Pancreas (tissue), 10 donors: ENCODE results near the gene CYP4F8. TPM values are rescaled to one million over a fixed set of nuclear protein-coding genes. Genes with fewer than 3 reads are reported as not detected.

Experiments
- ATAC-seq, 4 donors: fragments of 200-7000 bp; cut with Tn5 transposase; one replicate each; pipeline versions ENCODE4 v1.8.0 to v1.9.1; 2020; ENCODE audit warnings: mild to moderate bottlenecking in 4 of 4, moderate library complexity in 4 of 4
- DNase-seq, 6 donors: peaks; one replicate each; pipeline ENCODE4 v3.0.0-alpha.2; 2020
- FAIRE-seq: peaks from 2 replicates; lab custom pipeline; 2012; peaks lifted over from hg19 to GRCh38; lab: Jason Lieb, UNC
- H3K27ac ChIP-seq, 4 donors: fragments of 200-600 bp; sonication (generic); 1 replicate in 3 of 4; 2 replicates in 1 of 4; pipeline versions ENCODE4 v1.5.0 to v1.8.0; 2020
- H3K27me3 ChIP-seq, 4 donors: fragments of 200-600 bp; one replicate each; pipeline ENCODE4 v1.8.0; 2021
- H3K36me3 ChIP-seq, 3 donors: fragments of 200-600 bp; sonication (generic) in 1 of 3; one replicate each; pipeline versions ENCODE4 v1.5.0 to v1.8.0; 2020 to 2021
- H3K4me1 ChIP-seq, 3 donors: fragments of 200-600 bp; one replicate each; pipeline ENCODE4 v1.8.0; 2021
- H3K4me3 ChIP-seq, 4 donors: fragments of 200-600 bp; sonication (generic) in 2 of 4; one replicate each; pipeline versions ENCODE4 v1.5.0 to v1.8.0; 2020 to 2021
- H3K9me3 ChIP-seq, 4 donors: fragments of 200-600 bp; one replicate each; pipeline ENCODE4 v1.8.0; 2021
- CTCF ChIP-seq, 4 donors: fragments of 200-600 bp; sonication (generic) in 3 of 4; IDR thresholded peaks; one replicate each; pipeline versions ENCODE4 v1.5.0 to v1.8.0; 2021; ENCODE audit warnings: antibody characterized with exemption in 4 of 4
- WGBS, 2 donors: extraction: QIAGEN DNeasy Blood & Tissue Kit; methylation state at CpG; one replicate each; pipeline ENCODE4 v1.1.7; 2013; 5-methylcytosine and 5-hydroxymethylcytosine counted together
- intact Hi-C, 3 donors: fragments of 100-400 bp; cut with DNase I; formaldehyde crosslinking; loops; one replicate each; pipeline versions ENCODE4 v1.11.1 to v1.14.2; 2022
- polyA plus RNA-seq, 2 donors: library from polyadenylated mRNA; stranded (reverse); fragments of 200-250 nt; gene quantifications; one replicate each; pipeline ENCODE4 v1.2.3, GENCODE V29; 2013
- total RNA-seq, 6 donors: library from RNA; stranded (reverse); fragmentation: NEBNext Ultra II Directional in 4 of 6; extraction: Animal tissue kit (Norgen Biotek cat#: 25700) in 4 of 6; gene quantifications; one replicate each; pipeline versions ENCODE4 v1.2.1 to v1.2.4, GENCODE V29; 2021 to 2023
- donor health status: healthy with polysubstance abuse.
- donor health status: DM: no; HTN: no; CAD: no; lungs with moderate emphysema.
- donor health status: DM: no; HTN: no; CAD: no.
- donor health status: control.
- donor health status: control.
- donor health status: Bipolar disorder and iron deficiency.
- donor health status: DM: yes; HTN: yes; CAD: no.
- donor health status: DM: no; HTN: no; CAD: no.
- donor health status: DM: no; HTN: no; CAD: no.
- donor health status: DM: yes; HTN: yes; CAD: no.

CYP4F8 gene
- total and polyA plus RNA-seq, 8 donors, result not detected

DNA sequence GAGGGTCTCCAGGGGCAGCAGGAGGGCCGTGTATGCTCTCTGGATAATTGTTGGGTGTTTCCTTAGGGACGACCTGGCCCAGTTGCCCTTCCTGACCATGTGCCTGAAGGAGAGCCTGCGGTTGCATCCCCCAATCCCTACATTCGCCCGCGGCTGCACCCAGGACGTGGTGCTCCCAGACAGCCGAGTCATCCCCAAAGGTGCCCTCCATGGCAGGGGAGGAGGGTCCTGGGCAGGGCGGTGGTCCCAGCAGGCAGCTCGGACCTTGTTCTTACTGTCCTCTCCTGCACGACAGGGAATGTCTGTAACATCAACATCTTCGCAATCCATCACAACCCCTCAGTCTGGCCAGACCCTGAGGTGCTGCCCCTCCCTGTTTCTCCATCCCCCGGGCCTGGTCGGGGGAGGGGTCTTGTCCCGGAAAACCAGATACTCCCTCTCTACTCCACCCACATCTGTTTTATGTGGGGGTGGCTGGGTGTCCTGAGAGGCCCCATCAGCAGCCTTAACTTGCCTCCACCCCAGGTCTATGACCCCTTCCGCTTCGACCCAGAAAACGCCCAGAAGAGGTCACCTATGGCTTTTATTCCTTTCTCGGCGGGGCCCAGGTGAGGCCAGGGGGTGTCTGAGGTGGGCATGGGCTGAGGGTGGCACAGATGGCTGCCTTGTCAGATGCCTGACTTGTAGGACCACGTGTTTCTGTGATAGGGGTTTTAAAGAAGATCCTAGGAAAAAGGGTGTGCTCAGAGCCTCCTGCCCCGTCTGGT, 13.4 kb downstream of the CYP4F8 start:
- H3K27me3 ChIP-seq, result peaks cover 0 to 9% (median 4%) of the 10 kb centered on the region in 4 donors
- H3K36me3 ChIP-seq, result no peaks in the 10 kb centered on the region
- H3K9me3 ChIP-seq, result no peaks in the 10 kb centered on the region
- DNase-seq (no peak), FAIRE-seq (no peak), ATAC-seq (no peak)
- no peak overlapping the region for H3K4me3 ChIP-seq
- 36 to 39% methylated on average over 19 to 22 of the region's 22 CpGs for WGBS, 2 donors
- intact Hi-C loops, result loop anchor here in 1 of 3 donors (10.0 kb wide), 1 partner anchor 246 kb away; no protein-coding TSS in a partner anchor
- H3K4me1 ChIP-seq, result no peaks in the 10 kb centered on the region
- no peak overlapping the region for H3K27ac ChIP-seq
- no peak for TF ChIP-seq CTCF (IDR thresholded peaks at IDR 0.05)

- Histone ChIP-seq H3K36me3 (no peaks in the 10 kb centered on the region), H3K9me3 (no peaks in the 10 kb centered on the region), H3K27ac (no peak overlapping the region), H3K4me1 (no peaks in the 10 kb centered on the region), H3K27me3 (peaks cover 0 to 8% (median 4%) of the 10 kb centered on the region in 4 donors), H3K4me3 (no peak overlapping the region)
- peak; percentile 89 to 97 (median 96) for TF ChIP-seq CTCF (IDR thresholded peaks at IDR 0.05)
- FAIRE-seq, result no peak
- WGBS, 2 donors, result 9 to 17% methylated on average over 25 of the region's 25 CpGs
- intact Hi-C loops, result loop anchor here in 1 of 3 donors (10.0 kb wide), 1 partner anchor 246 kb away; no protein-coding TSS in a partner anchor
- DNase-seq, result peak; percentile 63 to 99 (median 88)
- peak; percentile 96 to 100 (median 100) for ATAC-seq
Measured at GRCh38 chr19:15629003-15629880, 14.2 kb downstream of the CYP4F8 start.

- no peaks in the 10 kb centered on the region for H3K9me3 ChIP-seq
- no peak for TF ChIP-seq CTCF (IDR thresholded peaks at IDR 0.05)
- peak; percentile 23 for FAIRE-seq
- H3K36me3 ChIP-seq, result no peaks in the 10 kb centered on the region
- no peak for DNase-seq
- intact Hi-C loops, result no loop called here
- no peaks in the 10 kb centered on the region for H3K27me3 ChIP-seq
- no peaks in the 10 kb centered on the region for H3K4me1 ChIP-seq
- WGBS, 2 donors, result 3 to 4% methylated on average over 9 of the region's 9 CpGs
- H3K27ac ChIP-seq, result no peak overlapping the region
- no peak overlapping the region for H3K4me3 ChIP-seq
- peak in 2 of 4 donors; percentile 35 to 38 for ATAC-seq
Measured at GRCh38 chr19:15631817-15632216, 16.8 kb downstream of the CYP4F8 start.

DNA sequence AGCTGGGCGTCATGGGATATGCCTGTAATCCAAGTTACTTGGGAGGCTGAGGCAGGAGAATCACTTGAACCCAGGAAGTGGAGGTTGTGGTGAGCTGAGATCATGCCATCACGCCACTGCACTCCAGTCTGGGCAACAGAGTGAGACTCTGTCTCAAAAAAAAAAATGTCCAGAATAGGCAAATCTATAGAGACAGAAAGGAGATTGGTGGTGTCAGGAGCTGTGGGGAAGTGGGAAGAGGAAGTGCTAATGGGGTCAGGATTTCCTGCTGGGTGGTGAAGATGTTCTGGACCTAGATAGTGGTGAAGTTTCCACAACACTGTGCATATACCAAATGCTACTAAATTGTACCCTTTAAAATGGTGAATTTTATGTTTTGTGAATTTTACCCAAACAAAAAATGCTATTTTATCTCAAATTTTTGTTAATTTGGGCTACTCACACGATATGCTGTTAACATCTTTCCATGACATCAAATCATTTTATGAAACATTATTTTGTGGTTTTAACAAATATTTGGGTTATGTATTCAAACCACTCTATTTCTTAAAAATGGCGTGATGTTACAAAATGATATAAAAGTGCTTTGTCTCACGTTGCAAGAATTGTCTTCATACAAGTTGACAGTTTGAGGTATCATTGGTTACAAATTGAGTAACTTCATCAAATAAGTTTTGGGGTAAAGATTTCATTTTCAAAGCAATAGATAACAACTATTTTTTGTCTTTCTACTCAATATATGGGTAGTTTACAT, 18.2 kb downstream of the CYP4F8 start:
- intact Hi-C loops, result no loop called here
- H3K4me1 ChIP-seq, result no peaks in the 10 kb centered on the region

More for the DNA sequence above, 18.2 kb downstream of the CYP4F8 start:
- Histone ChIP-seq H3K9me3 (no peaks in the 10 kb centered on the region), H3K27me3 (no peaks in the 10 kb centered on the region), H3K4me3 (no peak overlapping the region), H3K27ac (no peak overlapping the region), H3K36me3 (no peaks in the 10 kb centered on the region)
- TF ChIP-seq CTCF (IDR thresholded peaks at IDR 0.05), result no peak
- FAIRE-seq, result no peak
- 39 to 44% methylated on average over 5 of the region's 5 CpGs for WGBS, 2 donors
- no peak for DNase-seq
- no peak for ATAC-seq
